ENCODE measurements around the gene DTX4.

DNA sequence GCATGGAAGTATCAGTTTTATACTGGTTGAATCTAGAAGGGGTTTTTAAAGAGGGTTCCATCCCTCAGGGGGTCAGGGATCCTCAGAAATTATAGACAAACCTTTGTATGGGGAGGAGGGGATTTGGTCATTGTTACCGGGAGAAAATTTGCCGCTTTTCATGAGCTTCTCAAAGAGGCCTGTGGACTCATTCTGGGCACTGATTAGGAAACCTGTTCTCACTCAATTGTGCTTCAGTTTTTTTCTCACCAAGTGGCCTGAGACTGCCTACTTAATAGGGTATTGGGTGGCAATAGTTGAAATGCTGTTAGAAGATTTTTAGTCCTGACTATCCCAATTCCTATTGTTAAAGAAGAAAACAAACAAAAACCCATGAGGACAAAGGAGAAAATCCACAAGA, 26.8 kb downstream of the DTX4 start:
- TF ChIP-seq, protein P1, sequence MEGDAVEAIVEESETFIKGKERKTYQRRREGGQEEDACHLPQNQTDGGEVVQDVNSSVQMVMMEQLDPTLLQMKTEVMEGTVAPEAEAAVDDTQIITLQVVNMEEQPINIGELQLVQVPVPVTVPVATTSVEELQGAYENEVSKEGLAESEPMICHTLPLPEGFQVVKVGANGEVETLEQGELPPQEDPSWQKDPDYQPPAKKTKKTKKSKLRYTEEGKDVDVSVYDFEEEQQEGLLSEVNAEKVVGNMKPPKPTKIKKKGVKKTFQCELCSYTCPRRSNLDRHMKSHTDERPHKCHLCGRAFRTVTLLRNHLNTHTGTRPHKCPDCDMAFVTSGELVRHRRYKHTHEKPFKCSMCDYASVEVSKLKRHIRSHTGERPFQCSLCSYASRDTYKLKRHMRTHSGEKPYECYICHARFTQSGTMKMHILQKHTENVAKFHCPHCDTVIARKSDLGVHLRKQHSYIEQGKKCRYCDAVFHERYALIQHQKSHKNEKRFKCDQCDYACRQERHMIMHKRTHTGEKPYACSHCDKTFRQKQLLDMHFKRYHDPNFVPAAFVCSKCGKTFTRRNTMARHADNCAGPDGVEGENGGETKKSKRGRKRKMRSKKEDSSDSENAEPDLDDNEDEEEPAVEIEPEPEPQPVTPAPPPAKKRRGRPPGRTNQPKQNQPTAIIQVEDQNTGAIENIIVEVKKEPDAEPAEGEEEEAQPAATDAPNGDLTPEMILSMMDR (IDR thresholded peaks at IDR 0.05; ENCODE audit: poor library complexity): no peak
- TF ChIP-seq EZH2 (IDR thresholded peaks at IDR 0.05; ENCODE audit: borderline replicate concordance): no peak
